Measurements from ENCODE around the gene NPFFR1.

NPFFR1 gene

DNA sequence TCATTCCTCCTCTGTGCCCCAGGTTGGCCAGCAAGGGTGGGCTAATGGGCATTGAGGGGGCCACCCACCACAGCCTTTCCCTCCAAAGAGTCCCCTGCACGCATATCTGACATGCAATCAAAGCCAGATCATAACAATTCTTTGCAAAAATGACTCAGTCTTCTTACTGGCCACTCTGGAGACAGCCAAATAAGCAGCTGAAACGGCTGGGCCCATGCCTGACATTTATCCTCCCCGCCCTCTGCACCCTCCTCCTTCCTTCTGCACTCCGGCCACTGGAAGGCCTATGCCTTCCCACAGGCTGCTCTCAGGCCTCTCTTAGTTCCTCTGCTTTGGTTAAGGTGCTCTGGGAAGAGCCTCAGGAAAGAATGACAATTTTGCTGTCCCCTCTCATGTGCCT is 29.2 kb upstream of the NPFFR1 start:
- no peak for DNase-seq

DNA sequence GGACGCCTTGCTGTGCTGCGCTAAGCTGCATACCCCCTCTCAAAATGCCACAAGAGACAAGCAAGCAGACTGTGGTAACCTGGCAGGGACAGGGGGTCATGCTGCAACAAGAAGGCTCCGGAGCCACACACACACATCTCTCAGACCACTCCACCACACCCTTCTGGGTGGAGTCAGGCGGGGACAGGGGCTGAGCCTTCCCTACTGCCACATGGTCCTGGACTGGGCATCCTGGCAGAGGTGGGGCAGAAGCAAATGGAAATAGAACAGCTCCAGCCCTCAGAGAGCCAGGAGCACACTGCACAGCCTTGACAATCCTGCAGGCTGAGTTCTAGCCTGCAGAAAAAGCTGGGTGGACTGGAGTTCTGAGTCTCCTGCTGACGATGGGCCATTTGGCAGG is 28.4 kb upstream of the NPFFR1 start:
- DNase-seq = no peak

DNA sequence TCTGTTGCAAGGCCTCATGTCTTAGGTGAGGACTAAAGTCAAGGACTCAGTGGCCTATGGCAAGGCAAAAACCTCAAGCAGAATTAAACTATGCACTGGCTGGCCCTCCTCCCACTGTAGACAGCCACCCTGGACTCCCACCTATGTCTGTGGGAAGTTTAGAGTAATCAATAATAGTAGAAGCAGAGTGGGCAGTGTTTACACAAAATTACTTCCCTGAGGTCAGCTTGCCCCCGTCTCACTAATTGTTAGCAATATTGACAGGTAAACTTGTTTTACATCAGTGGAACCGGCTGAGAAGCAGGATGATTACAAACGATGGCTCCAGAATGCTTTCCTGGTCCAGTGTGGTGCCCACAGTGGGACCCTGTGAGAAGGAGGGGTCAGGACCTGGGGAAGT is 27.9 kb upstream of the NPFFR1 start:
- DNase-seq = no peak

DNA sequence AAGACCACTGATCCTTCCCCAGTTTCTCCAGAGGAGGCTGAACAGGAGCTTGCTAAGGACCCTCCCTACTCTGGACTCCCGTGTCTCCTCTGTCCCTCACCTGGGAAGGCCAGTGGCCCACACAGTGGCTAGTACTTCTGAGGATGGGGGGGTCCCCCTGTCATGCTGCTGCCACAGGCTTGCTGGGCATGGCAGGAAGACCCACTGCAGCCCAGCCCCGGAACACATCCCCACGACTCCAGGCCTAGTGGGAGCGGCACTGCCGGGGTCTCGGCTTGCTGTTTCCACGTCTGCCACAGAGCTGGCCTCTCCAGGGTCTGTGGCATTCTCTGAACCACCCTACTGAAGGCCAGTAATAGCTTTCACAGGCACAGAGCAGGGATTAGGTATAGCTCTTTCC is 25.9 kb upstream of the NPFFR1 start:
- DNase-seq = no peak

DNA sequence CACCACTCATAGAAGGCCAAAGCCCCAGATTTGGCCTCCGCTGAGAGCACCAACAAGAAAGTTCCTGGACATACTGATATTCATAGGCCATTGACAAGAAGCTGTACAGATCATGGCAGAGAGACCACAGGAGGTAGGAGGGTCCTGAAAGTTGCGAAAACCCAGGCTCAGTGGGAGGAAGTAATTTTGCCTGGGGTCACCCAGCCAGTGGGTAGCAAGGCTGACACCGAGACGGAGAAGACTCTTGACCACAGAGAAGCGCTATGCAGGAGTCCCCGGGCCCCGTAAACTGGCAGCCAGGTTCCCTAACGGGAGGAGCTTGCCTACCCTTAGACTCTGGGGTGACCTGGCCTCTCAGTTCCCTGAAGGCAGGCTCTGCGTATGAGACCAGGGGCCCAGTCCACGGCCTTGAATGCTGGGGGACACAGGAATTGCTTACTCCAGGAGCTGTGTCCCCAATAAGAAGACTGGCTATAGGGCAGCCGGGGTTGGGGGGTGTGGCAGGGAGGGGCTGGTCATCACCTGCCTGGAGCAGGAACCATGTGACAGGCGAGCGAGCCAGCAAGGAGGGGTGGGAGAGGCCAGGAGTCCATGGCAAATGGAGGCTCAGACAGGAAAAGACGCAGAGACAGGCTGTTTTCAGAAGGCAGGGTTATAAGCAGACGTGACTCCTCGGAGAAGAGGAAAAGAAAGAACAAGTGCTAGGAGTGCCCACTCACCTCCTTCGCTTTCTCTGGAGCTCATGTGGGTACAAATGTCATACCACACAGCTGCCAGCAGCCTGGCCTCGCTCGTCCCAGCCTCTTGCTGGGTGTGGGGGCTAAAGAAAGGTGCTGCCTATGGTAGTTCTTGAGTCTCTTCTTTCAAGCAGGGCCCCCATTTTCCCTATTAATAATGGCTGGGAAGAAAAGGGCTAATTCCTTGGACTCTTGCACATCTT is 24.6 kb upstream of the NPFFR1 start:
- no peak for DNase-seq

DNA sequence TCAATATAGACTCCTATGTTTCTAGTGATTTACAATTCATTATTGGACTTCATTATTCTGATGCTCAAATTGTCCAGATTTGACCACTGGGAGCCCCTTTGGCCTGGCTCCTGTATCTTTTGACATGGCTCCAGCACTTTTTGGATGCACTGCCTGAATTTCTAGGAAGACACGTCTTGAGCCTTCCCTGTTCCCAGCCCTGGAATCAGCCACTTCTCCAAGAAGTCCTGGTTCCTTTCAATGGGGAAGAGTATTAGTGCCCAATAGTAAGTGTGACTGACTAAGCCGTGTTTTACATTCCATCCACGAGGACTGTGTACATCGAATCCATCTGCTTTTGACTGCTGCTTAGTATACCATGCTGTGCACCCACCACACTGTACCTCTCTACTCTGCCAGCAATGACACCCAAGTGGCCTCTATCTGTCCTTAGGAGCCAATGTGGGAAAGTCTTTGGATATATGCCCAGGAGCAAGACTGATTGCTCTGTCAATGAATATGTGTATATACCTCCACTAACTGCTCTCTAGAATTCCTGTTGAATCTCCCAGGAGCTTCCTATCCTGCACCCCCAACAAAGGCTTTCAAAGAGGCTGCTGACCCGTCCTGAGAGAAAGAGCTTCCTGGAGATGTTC is 23.2 kb upstream of the NPFFR1 start:
- DNase-seq = no peak

DNA sequence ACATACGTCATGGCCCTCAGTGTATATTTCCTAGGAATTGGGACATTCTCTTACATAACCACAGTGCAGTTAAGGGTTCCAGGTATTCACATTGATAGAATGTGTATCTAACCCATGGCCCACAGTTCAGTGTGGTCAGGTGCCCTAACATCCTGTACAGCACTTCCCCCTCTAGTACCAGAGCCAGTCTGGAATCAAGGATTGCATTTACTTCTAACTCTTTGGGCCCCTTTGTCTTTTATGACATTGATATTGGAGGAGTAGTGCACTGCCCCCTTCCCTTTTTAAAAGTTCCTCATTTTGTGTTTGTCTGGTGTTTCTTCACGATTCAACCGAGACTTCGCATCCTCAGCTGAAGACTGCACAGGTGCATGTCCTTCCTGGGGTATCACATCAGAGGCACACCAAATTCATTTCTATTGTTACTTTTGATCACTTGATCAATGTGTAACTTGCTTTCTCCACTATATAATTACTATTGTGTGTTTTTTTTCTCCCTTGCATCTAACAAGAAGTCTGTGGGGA is 22.4 kb upstream of the NPFFR1 start:
- no peak for DNase-seq

DNA sequence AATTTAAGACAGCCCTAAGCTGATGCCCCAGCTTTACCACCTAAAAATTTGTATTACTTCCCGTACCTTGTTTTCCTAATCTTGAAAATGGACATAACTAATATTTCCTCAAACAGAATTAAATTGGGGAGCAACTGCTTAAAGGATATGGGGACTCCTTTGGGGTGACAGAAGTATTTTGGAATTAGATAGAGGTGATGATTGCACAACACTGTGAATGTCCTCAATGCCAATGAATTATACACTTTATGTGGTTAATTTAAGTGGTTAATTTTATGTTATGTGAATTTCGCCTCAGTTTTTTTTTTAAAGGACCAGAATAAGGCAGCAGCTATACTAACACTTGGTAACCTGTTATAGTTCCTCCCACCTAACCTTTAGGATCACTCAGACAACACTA is 19.9 kb upstream of the NPFFR1 start:
- DNase-seq = no peak

DNA sequence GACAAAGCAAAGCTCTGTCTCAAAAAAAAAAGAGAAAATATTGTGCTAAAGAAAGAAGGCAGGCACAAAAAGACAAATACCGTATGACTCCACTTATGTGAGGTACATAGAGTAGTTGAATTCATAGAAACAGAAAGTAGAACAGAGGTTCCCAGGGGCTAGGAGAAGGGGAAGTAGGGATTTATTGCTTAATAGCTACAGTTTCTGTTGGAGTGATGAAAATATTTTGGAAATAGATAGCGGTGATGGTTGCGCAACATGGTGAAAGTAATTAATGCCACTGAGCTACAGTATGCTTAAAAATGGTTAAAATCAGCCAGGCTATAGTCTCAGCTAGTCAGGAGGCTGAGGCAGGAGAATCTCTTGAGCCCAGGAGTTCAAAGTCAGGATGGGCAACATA is 18.5 kb upstream of the NPFFR1 start:
- no peak for DNase-seq

DNA sequence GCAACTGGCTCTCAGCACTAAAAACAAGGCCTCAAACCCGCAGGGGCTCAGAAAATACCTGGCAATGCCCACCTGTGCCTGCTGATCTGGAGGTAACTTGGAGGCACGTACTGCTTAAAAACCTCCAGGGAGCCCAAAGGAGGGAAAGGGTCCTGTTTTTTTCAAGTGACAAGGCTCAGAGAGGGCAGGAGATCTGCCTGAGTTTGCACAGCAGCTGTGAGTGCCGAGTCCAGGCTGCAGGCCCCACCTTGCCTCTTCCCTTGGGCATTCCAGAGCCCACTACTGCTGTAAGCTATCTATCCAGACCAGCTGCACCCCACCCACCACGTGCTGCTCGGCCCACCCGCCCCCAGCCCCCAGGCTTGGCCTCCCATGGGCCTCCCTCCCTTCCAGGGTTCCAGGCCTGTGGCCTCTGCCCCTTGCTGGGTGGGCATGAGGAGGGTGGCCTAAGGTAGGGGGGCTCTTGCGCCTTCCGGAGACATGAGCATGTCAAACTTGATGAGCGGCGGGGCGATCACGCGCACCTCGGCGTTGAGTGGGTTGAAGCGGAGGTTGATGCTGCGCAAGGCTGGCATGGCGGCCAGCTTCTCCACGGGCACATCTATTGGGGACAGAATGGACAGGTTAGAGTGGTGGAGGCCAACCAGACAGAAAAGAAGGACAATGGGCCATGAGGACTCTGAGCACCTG is 17.2 kb upstream of the NPFFR1 start:
- DNase-seq = no peak

DNA sequence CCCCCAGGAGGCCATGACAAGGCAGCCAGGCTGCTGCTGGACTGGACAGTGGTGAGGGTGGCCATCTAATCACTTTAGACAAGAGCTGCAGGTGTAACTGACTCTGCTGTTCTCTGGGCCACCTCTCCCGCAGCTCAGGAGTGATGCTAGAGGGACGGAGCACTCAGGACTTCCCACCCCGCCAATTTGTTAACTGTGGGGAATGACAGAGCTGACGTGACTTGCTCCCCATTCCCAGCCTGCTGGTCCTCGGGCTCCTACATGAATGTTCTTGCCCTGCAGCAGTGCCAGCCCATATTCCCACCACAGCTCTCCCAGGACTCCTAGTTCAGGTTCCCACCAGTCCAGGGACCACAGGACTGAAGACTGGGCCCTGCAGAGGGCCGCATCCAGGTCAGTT is 16.7 kb upstream of the NPFFR1 start:
- DNase-seq = no peak

DNA sequence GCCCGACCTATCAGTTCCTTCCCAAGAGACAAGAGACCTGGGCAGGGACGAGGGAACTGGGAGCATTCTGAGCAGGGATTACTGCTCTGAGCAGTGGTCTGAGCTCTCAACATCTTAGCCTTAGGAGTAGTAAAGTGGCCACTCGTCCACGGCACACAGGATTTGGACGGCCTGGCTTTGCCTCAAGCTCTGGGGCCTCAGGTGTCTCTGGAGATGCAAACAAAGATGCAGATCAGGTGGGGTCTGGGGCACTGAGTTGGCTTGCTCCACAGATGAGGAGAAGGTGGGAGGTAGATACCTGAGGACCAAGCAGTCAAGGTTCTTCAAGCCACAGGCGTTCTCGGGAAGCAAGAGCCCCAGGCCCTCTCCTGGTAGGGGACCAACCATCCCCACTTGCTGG is 16.1 kb upstream of the NPFFR1 start:
- DNase-seq = no peak

DNA sequence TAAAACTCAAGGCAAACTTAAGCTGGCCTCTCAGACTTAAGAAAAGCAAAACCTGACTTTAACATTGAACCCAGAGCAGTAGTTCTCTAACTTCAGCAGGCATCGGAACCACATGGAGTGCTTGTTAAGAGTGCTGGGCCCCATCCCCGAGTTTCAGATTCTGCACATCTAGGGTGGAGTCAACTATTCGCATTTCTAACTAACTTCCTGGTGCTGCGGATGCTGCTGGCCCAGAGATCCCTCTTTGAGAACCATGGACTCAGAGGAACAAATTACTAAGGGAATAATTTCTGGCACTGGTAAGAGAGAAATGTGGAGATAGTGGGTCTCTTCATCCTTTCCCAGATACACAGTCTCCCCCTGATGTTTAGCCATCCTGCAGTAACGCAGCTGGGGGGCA is 14.6 kb upstream of the NPFFR1 start:
- no peak for DNase-seq

DNA sequence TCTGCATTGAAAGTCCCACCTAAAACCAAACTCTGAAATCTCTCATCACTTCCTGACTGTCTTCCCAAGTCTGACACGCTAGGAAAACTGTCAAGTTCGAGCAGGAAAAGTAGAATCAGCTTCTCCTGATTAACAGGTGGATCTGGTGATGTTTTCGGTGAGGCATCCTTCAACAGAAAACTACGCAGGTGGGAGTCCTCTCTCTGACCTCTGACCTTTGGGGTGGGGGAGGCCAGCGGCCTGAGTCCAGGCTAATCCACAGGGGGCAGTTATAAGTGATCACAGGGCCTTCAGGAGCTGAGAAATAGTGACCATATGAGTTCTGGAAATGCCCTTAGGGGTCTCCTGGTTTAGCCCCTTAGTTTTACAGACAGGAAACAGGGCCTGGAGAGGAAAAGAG is 13.4 kb upstream of the NPFFR1 start:
- DNase-seq = no peak

DNA sequence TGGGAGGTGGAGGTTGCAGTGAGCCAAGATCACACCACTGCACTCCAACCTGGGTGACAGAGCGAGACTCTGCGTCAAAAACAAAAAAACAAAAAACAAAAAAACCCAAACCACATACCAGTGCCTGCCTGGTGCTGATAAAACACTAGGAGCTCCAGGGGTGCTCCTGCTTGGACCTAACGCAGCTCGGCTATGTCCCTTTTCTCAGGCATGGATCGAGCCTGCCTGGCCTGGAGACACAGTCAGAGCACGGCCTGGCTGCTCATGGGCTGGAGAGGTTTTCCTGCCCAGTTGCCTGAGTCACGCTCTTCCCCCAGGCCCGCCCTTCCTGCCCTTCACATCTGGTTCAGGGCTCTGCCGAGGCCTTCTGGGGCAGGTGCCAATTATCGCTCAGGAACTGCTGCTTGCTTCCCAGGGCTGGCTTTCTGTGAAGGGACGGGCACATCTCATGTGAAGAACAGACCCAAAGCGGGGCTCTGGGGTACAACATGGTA is 12.6 kb upstream of the NPFFR1 start:
- no peak for DNase-seq

DNA sequence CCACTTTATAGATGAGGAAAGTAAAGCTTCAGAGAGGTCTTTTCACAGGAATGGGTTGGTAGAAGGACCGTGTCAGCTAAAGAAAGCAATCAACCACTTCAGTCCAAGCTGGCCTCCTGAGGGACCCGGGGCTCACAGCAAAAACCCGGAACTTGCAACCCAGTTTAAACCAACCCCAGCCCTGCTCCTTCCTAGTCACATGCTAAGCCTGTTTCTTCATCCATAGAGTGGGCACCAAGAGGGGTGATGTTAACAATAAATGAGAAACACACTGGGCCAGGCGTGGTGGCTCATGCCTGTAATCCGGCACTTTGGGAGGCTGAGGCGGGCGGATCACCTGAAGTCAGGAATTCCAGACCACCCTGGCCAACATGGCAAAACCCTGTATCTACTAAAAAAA is 12.1 kb upstream of the NPFFR1 start:
- no peak for DNase-seq

DNA sequence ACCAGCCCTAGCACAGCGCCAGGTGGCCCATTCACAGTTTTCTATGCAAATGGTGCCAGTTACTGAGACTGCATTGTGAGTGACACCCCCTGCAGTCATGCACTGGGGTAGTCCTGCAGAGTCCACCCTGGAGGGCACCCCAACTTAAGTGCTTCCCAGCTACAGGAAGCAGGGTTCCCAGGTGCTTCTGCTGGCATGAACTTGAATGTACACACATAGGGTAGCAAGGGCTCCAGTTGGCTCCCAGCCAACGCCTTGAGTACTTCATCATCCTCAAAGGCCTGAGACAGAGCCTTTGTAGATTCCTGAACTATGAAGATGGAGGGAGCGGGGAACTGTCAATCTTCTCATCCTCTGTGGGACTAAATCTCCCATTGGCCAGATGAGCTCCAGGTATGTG is 11.5 kb upstream of the NPFFR1 start:
- DNase-seq = no peak

DNA sequence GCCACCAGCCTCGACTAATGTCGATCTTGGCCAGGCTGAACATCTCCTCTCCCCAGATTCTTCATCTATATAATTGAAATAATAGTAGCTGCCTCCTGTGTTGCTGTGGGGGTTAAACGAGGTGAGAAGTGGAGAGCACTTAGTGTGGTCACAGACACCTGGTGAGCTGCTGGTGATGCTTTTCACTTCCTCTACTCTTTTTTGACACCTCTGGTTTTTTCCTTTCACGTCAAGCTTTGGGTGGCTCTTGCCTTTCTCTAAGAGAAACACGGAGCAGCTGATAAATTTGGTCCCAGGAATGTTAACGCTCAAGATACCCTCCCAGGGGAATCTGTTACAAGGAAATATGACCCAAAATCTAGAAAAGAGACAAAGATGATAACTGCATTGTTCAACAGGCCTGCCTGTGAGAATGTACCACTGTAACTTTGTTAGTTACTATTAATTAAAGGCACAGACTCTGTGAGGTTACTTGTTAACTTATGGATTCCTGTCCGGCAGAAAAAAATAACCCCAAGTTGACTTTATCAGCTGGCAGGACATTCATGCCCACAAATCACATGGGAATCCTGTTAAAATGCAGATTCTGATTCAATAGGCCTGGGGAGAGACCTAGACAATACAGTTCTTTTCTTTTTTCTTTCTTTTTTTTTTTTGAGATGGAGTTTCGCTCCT is 9.5 kb upstream of the NPFFR1 start:
- DNase-seq = no peak

DNA sequence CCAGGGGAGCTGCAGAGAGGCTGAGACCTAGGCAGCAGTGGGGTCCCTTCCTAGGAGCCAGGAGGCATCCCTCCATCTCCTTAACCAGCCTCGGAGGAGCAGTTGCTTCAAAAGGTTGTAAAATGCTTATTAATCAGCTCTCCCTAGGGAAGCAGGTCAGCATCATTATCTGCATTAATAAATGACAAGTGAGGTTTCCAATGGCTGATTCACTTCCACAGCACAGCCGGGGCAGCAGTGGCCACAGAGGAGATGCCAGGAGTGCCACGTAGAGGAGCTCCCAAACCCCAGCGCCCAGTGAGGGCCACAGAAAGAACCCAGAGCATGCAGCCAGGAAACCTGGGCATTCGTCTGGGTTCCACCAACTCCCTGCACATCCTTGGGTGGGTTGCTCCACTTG is 8.2 kb upstream of the NPFFR1 start:
- DNase-seq = no peak

DNA sequence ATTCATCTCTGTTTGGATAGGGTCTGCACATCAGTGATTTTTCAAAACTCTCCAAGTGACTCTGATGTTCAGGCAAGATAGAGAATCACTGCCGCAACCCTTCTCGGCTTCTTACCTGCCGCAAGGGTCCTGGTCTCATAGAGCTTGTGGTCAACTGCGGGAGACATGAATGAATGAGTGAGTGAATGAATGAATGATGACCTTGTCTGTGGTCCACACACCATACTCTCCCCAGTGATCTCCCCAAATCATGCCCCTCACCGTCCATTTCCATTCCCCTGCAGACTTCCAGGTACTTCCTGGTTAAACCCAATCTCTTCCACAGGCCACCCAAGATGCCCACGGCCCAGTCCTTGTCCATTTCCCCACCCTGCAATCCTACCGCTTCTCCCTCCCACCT is 5.9 kb upstream of the NPFFR1 start:
- no peak for DNase-seq

DNA sequence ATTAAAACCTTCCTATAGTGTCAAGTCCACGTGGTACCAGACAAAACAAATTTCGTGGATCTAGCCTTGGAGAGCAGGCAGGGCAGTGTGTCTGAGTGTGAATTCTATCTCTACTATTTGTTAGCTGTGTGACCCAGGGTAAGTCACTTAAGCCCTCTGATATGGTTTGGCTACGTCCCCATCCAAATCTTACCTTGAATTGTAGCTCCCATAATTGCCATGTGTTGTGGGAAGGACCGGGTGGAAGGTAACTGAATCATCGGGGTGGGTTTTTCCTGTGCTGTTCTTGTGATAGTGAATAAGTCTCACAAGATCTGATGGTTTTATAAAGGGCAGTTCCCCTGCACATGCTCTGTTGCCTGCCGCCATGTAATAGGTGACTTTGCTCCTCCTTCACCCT is 2.8 kb upstream of the NPFFR1 start:
- no peak for DNase-seq

DNA sequence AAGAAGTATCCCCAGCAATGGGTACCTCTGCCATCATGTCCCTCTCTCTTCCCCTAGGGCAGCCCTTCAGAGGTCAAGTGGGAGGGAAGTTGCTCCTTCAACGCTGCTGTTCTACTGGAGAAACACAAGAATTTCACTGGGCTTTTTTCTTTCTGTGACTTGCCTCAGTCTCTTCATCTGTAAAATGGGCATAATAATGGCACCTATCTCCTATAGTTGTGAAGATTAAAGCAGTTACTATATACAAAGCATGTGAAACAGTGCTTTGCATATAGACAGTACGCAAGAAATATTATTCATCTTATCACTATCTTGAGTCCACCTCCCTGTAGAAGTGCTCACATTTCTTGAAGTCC is 1.6 kb upstream of the NPFFR1 start:
- DNase-seq = no peak
